Measurements from ENCODE around the gene FKBP15. TPM values are rescaled to one million over a fixed set of nuclear protein-coding genes. Genes with fewer than 3 reads are reported as not detected.

The FKBP15 gene
- total and polyA plus RNA-seq, 2 of the 4 experiments (the other 2 are of a cell fraction) = 20.4 to 25.5 TPM

GRCh38 chr9:113245894-113246293 lies 24.8 kb upstream of the FKBP15 start:
- no peak overlapping the region for H3K4ac ChIP-seq (ENCODE audit: low read depth, low read length)
- H3K4me3 ChIP-seq (ENCODE audit: insufficient read depth, low read depth, low read length) = no peak overlapping the region
- no peak for ATAC-seq (ENCODE audit: low read depth)
- H4K8ac ChIP-seq (ENCODE audit: low read depth in 2 of 2, low read length in 2 of 2) = no peak overlapping the region
- BruUV-seq (replicated peaks) = no TSS peak
- H3K18ac ChIP-seq (ENCODE audit: low read depth, low read length) = no peak overlapping the region
- H3K9me1 ChIP-seq (ENCODE audit: insufficient read depth, low read length) = no peaks in the 10 kb centered on the region
- no peak overlapping the region for H3K23ac ChIP-seq (ENCODE audit: low read depth, low read length)
- POLR2A ChIA-PET (ENCODE audit: unreplicated experiment) = no interaction called here
- H3K4me1 ChIP-seq (ENCODE audit: control insufficient read depth, insufficient read depth, low read length) = no peaks in the 10 kb centered on the region
- no peak overlapping the region for H3K56ac ChIP-seq (ENCODE audit: extremely low read depth, insufficient read depth, low read length)
- DNase-seq = no peak
- H3K9me3 ChIP-seq (ENCODE audit: control insufficient read depth, insufficient read depth, low read length) = peaks cover 2% of the 10 kb centered on the region; the same call in 1 of the 2 replicates
- in situ Hi-C loops (cut with MboI; ENCODE audit: low sequenced_read_pairs) = no loop called here
- CTCF ChIA-PET = no interaction called here
- no peak overlapping the region for H2AFZ ChIP-seq (replicated peaks; ENCODE audit: low read length, poor library complexity)
- H2AK5ac ChIP-seq (ENCODE audit: low read depth, low read length) = no peak overlapping the region
- no peak overlapping the region for H3K14ac ChIP-seq (replicated peaks; ENCODE audit: low read depth, low read length)
- no peak overlapping the region for H2BK120ac ChIP-seq (ENCODE audit: low read depth, low read length)
- no peak overlapping the region for H4K5ac ChIP-seq (ENCODE audit: low read depth, low read length)
- 100% methylated on average over 2 of the region's 4 CpGs; no CpG with 5 or more reads in 1 of the 2 experiments for WGBS, 2 experiments (ENCODE audit: extremely low coverage in 2 of 2, insufficient read length in 1 of 2)
- peaks cover 23 to 41% of the 10 kb centered on the region in 2 experiments for H3K79me1 ChIP-seq (ENCODE audit: low read depth in 1 of 2, low read length in 2 of 2)
- H3K9ac ChIP-seq (ENCODE audit: low read depth, low read length) = no peak overlapping the region
- intact Hi-C loops (cut with micrococcal nuclease) = no loop called here
- H2BK5ac ChIP-seq (ENCODE audit: low read depth, low read length, poor library complexity, severe bottlenecking) = no peak overlapping the region
- no peaks in the 10 kb centered on the region for H3K36me3 ChIP-seq (ENCODE audit: control insufficient read depth, insufficient read depth, low read length)
- dilution Hi-C loops (cut with HindIII; ENCODE audit: low sequenced_read_pairs, unreplicated experiment) = no loop called here
- no peak overlapping the region for H3K4me2 ChIP-seq (ENCODE audit: low read depth, low read length)
- H2BK20ac ChIP-seq (ENCODE audit: low read depth, low read length) = no peak overlapping the region
- H3K27me3 ChIP-seq (ENCODE audit: control insufficient read depth, insufficient read depth, low read length) = no peaks in the 10 kb centered on the region
- H2BK15ac ChIP-seq (ENCODE audit: low read depth, low read length) = no peak overlapping the region
- H4K20me1 ChIP-seq (ENCODE audit: insufficient read depth, low read length) = peaks cover 16% of the 10 kb centered on the region
- no peak overlapping the region for H2AK9ac ChIP-seq (replicated peaks; ENCODE audit: low read depth, low read length, poor library complexity)
- H4K91ac ChIP-seq (ENCODE audit: insufficient read depth, low read depth, low read length) = no peak overlapping the region
- TF ChIP-seq RFX5 (IDR thresholded peaks at IDR 0.05; ENCODE audit: low read depth, low read length) = no peak
- no peak overlapping the region for H3K27ac ChIP-seq (ENCODE audit: insufficient read depth, low read length)

Data from IMR-90 (cell line).